Kidney (tissue), 14 donors: ENCODE data around the gene TAAR1. TPM values are rescaled to one million over a fixed set of nuclear protein-coding genes. Genes with fewer than 3 reads are reported as not detected.

Experiments used
- DNase-seq, 5 donors: peaks; one replicate each; pipeline ENCODE4 v3.0.0-alpha.2; 2013 to 2020
- FAIRE-seq: peaks from 2 replicates; lab custom pipeline; 2012; peaks lifted over from hg19 to GRCh38; lab: Jason Lieb, UNC
- H3K27ac ChIP-seq, 2 donors: one replicate each; pipeline ENCODE4 v1.7.0; 2013; ENCODE audit warnings: low read depth in 2 of 2, low read length in 2 of 2, inconsistent platforms in 1 of 2
- H3K27me3 ChIP-seq: one replicate; pipeline ENCODE4 v1.7.1; 2013; ENCODE audit warnings: low read length, inconsistent platforms; ENCODE audit not compliant: control insufficient read depth, insufficient read depth
- H3K36me3 ChIP-seq, 3 donors: one replicate each; pipeline versions ENCODE4 v1.7.0 to v1.7.1; 2013; ENCODE audit warnings: low read length in 3 of 3, control low read depth in 1 of 3, inconsistent platforms in 1 of 3; ENCODE audit not compliant: insufficient read depth in 3 of 3, control insufficient read depth in 2 of 3
- H3K4me1 ChIP-seq, 3 donors: one replicate each; pipeline versions ENCODE4 v1.7.0 to v1.7.1; 2013; ENCODE audit warnings: low read length in 3 of 3, inconsistent platforms in 1 of 3, low read depth in 1 of 3; ENCODE audit not compliant: control insufficient read depth in 2 of 3, insufficient read depth in 2 of 3
- H3K4me3 ChIP-seq, 3 donors: one replicate each; pipeline versions ENCODE4 v1.7.0 to v1.8.1; 2013; ENCODE audit warnings: low read length in 3 of 3, control low read depth in 1 of 3, inconsistent platforms in 1 of 3
- H3K9ac ChIP-seq, 3 donors: one replicate each; pipeline versions ENCODE4 v1.7.0 to v1.7.1; 2013; ENCODE audit warnings: low read length in 3 of 3, control low read depth in 1 of 3, inconsistent platforms in 1 of 3
- H3K9me3 ChIP-seq, 3 donors: one replicate each; pipeline versions ENCODE4 v1.7.0 to v1.7.1; 2013; ENCODE audit warnings: low read length in 3 of 3, control low read depth in 1 of 3, inconsistent platforms in 1 of 3; ENCODE audit not compliant: control insufficient read depth in 2 of 3, insufficient read depth in 1 of 3
- intact Hi-C: fragments of 100-400 bp; cut with DNase I; formaldehyde crosslinking; loops from one replicate; pipeline ENCODE4 v1.11.1; 2022
- polyA plus RNA-seq: library from polyadenylated mRNA; stranded (reverse); fragments of 350-450 nt; fragmentation: Illumina TruSeq; extraction: RNeasy Lipid Tissue Mini Kit (QIAGEN cat#74804); gene quantifications from one replicate; pipeline ENCODE4 v1.2.3, GENCODE V29; 2014; ENCODE audit warnings: low read depth, low replicate concordance; ENCODE audit not compliant: insufficient read depth
- total RNA-seq: library from RNA; stranded (reverse); fragmentation: NEBNext Ultra II Directional; extraction: Animal tissue kit (Norgen Biotek cat#: 25700); gene quantifications from one replicate; pipeline ENCODE4 v1.2.1, GENCODE V29; 2021
- TF ChIP-seq, protein P1 (sequence below): IDR thresholded peaks from 3 replicates; pipeline ENCODE4 v1.5.1; 2012; ENCODE audit warnings: mild to moderate bottlenecking, moderate library complexity, borderline replicate concordance; ENCODE audit not compliant: insufficient read depth; ENCODE audit errors: extremely low read depth
- donor health status: control.
- donor health status: control.
- donor health status: control.
- donor health status: control.
- donor health status: control.
- donor health status: DM: yes; HTN: yes; CAD: no.
- donor health status: Normal renal cell carcinoma (clear cell type).

Gene TAAR1
- total and polyA plus RNA-seq, 2 donors from 2014 or later = not detected

DNA sequence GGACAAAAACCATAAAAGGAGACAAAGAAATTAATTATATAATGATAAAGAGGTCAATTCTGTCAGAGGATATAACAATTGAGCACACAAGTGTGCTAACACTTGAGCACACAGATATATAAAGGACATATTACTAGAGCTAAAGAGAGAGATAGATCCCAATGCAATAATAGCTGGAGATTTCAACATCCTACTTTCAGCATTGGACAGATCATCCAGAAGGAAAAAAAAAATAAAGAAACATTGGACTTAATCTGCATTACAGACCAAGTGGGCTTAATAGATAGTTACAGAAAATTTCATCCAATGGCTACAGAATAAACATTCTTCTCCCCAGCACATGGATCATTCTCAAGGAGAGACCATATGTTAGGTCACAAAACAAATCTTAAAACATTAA lies 45.0 kb upstream of the TAAR1 start:
- intact Hi-C loops = no loop called here
- Histone ChIP-seq H3K4me3 (no peak overlapping the region), H3K27ac (no peak overlapping the region), H3K4me1 (no peaks in the 10 kb centered on the region), H3K9ac (no peak overlapping the region), H3K9me3 (peaks cover 0 to 4% (median 0%) of the 10 kb centered on the region in 3 donors), H3K27me3 (no peaks in the 10 kb centered on the region), H3K36me3 (no peaks in the 10 kb centered on the region)
- TF ChIP-seq, protein P1, sequence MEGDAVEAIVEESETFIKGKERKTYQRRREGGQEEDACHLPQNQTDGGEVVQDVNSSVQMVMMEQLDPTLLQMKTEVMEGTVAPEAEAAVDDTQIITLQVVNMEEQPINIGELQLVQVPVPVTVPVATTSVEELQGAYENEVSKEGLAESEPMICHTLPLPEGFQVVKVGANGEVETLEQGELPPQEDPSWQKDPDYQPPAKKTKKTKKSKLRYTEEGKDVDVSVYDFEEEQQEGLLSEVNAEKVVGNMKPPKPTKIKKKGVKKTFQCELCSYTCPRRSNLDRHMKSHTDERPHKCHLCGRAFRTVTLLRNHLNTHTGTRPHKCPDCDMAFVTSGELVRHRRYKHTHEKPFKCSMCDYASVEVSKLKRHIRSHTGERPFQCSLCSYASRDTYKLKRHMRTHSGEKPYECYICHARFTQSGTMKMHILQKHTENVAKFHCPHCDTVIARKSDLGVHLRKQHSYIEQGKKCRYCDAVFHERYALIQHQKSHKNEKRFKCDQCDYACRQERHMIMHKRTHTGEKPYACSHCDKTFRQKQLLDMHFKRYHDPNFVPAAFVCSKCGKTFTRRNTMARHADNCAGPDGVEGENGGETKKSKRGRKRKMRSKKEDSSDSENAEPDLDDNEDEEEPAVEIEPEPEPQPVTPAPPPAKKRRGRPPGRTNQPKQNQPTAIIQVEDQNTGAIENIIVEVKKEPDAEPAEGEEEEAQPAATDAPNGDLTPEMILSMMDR = no peak
- DNase-seq (no peak), FAIRE-seq (no peak)

DNA sequence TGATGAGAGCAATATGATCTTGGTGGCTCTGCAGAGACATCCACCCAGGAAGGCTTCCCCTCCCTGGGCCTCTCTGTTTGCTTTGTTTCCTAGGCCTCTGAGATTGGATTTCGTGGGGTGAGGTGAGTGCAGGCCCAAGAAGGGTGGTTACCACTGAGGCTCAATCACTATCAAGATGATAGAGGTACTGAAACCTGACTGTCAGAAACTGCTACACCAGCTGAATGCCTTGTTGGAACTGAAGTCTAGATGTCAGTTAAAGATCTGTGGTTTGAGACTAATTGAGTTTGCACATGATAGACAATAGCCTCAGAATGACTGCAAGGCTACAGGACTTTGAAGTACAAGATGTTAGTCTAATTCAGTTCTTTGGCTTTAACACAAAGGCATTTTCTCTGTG lies 39.6 kb upstream of the TAAR1 start:
- Histone ChIP-seq H3K27ac (no peak overlapping the region), H3K9ac (no peak overlapping the region), H3K4me1 (no peaks in the 10 kb centered on the region), H3K9me3 (peaks cover 0 to 9% (median 0%) of the 10 kb centered on the region in 3 donors), H3K4me3 (no peak overlapping the region), H3K27me3 (no peaks in the 10 kb centered on the region), H3K36me3 (no peaks in the 10 kb centered on the region)
- intact Hi-C loops = no loop called here
- FAIRE-seq (no peak), DNase-seq (no peak)
- TF ChIP-seq, protein P1 = no peak

DNA sequence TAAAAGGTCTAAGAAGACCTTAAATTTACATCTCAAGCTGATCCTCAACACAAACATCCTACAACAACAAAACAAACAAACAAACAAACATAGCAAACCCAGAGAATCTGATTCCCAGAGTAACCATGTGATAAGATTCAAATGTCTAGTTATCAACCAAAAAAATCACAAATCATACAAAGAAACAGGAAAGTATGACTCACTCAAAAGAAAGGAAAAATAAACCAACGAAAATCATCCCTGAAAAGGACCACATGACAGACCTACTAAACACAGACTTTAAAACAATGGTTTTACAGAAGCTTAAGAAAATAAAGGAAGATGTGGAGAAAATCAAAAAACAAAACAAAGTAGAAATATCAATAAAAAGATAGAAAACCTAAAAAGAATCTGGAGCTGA lies 36.8 kb upstream of the TAAR1 start:
- TF ChIP-seq, protein P1 = no peak
- intact Hi-C loops = no loop called here
- Histone ChIP-seq H3K9ac (no peak overlapping the region), H3K36me3 (no peaks in the 10 kb centered on the region), H3K27me3 (no peaks in the 10 kb centered on the region), H3K9me3 (peaks cover 0 to 9% (median 0%) of the 10 kb centered on the region in 3 donors), H3K4me1 (no peaks in the 10 kb centered on the region), H3K27ac (no peak overlapping the region), H3K4me3 (no peak overlapping the region)
- DNase-seq (no peak), FAIRE-seq (no peak)

DNA sequence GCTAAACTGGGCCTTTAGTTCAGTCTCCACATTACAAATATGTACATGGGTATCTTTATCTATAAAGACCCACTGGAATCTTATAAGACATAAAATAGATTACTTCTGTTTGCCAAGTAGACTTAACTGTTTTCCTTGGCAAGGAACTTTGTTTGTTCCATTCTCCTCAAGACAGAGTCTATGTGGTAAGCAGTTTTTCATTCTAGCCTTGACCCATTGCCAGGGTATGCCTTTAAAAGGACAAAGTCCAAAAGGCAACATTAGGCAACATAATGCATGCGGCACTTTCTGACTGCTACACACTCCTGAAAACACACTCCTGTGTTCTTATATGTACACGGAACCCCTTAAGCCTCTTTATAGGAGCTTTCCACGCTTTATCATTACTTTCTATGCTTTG lies 34.5 kb upstream of the TAAR1 start:
- intact Hi-C loops = no loop called here
- no peak overlapping the region for H3K27ac ChIP-seq
- H3K4me3 ChIP-seq = no peak overlapping the region
- peaks cover 0 to 9% (median 0%) of the 10 kb centered on the region in 3 donors for H3K9me3 ChIP-seq
- no peaks in the 10 kb centered on the region for H3K27me3 ChIP-seq
- TF ChIP-seq, protein P1 = no peak
- H3K36me3 ChIP-seq = no peaks in the 10 kb centered on the region
- DNase-seq (no peak), FAIRE-seq (no peak)
- H3K4me1 ChIP-seq = no peaks in the 10 kb centered on the region
- H3K9ac ChIP-seq = no peak overlapping the region
